ENCODE data around the gene EDRF1.

The EDRF1 gene

DNA sequence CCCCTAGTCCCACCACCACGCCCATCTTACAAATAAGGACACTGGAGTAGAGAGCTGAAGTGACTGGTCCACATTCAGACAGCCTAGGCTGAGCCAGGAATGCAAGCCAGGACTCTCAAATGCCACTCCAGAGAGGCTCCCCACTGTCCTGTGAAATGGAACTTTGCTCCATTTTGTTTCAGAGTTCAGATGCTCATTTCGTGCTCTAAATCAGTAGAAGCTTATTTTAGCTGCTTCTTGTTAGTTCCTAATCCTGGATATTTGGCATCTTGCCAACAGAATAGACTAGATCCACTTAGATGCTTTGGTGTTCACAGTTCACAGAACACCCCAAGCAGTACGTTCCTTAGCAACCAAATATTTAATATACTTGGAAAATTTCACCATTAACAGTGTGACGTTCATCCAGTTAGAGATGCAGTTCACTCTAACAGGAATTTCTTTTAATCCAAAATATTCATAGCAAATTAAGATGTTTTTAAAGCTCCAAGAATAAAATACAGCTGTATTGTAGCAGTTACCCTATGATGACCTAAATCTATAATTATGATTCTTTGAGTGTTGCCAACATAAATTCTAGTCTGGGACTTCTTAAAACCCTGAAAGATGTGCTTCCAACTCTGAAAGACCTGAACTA, 48.8 kb downstream of the EDRF1 start:
- DNase-seq, result no peak

DNA sequence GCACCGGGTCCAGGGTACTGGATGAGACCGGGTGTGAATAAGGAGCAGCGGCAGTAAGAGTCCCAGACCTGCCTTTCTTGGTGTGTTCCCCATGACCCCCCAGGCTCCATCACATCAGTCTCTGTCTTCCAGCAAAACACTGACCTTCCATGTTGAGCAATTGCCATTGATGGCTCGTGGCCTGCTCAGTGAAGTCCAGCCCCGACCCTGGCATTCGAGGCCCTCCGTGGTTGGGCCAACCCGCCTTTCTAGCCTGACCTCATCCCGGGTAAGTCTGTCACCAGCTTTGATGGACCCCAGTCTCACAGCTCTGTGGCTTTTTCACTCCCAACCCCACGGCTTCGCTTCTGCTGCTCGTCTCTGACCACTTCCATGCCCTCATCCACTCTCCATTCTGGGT, 49.7 kb downstream of the EDRF1 start:
- DNase-seq, result no peak

DNA sequence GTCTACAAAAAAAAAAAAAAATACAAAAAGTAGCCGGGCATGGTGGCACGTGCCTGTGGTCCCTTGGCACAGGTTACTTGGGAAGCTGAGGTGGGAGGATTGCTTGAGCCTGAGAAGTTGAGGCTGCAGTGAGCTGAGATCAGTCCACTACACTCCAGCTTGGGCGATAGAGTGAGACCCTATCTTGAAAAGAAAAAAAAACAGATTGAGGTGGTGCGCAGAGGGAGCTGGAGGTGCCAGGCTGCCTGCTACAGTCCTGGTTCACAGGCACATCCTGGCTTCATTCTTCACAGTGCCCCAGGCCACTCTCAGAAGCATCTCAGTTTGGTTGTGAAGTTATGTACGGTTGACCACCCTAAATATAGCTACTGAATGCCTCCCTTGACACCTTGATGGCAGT, 51.3 kb downstream of the EDRF1 start:
- DNase-seq, result no peak

DNA sequence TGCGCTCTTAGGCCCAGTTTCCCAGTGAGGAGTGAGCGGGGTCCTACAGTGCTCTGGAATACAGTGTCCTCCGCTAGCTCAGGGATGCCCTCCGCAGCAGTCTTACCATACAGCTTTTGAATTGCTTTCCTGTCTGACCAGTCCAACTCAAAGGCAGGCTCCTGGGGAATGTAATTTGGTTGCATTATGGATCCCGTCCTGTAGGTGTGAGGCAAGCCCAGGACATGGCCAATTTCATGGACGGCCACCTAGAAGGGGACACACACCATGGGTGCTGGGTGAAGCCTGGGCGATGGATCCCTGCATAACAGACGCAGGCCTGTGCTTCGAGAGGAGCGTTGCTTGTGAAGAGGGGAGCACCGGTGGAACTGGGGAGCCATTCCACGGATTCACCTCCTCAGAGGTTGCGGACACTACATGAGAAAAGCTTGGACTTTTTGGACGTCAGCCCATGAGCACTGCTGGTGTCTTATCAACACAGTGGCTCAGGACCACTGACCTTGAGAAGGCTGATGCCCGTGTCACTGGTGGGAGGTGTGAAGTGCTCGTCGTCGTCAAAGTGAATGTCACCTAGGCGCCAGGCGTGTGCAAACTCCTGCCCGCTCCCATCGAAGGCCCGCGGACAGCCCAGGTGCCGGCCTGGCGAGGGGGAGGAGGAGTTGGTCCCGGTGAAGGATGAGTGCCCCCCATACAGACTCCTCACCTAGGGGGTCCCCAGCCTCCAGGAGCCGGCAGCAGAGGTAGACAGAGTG, 52.8 kb downstream of the EDRF1 start:
- DNase-seq, result no peak

DNA sequence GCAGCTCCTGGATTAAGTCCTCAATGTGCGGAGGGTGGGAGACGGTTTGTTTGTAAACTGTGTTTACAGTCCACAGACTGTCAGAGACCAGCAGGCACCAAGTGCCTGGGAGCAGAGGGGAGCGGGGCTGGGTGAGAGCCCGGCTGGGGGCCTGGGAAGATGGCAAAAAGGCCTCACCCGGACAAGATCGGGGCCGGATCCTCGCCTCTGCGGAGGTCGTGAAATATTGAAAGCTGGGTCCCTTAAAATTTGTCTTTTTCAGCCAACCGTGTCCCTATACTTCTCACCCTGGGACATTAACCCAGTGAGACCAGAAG, 53.3 kb downstream of the EDRF1 start:
- no peak for DNase-seq

DNA sequence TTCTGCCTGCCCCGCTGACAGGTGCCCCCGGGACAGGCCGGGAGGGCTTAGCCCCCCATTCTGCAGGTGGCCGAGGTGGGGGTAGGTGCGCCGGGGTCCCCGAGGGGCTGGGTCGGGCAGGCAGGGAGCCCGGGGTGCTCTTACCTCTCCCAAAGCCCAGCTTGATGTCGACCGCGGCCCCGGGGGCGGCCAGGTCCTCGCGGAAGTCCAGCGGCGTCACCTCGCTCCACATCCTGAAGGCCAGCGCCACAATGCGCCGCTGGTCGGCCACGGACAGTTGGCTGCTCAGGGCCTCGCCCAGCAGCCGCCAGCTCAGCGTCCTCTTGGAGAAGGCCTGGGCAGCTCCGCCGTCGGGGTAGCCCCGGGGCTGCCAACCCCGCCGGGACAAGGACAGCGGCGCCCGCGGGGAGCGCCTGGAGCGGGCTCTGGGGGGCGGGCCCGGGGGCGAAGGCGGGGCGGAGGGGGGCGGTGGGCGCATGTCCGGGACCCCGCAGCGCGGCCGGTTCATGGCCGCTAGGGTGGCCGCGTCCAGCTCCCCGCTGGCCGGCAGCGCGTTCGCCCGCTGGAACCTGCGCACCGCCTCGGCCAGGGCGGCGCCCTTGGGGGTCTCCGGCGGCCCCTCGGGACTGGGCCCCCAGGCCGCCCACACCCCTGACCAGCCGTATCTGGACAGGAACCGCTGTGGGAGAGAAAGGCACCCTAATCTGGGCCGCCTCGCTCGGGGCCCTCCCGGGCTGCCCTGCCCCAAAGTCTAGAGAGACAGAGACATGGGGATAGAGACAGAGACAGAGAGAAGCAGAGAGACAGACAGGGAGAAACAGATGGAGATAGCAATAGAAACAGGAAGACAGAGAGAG, 54.4 kb downstream of the EDRF1 start:
- DNase-seq, result no peak

DNA sequence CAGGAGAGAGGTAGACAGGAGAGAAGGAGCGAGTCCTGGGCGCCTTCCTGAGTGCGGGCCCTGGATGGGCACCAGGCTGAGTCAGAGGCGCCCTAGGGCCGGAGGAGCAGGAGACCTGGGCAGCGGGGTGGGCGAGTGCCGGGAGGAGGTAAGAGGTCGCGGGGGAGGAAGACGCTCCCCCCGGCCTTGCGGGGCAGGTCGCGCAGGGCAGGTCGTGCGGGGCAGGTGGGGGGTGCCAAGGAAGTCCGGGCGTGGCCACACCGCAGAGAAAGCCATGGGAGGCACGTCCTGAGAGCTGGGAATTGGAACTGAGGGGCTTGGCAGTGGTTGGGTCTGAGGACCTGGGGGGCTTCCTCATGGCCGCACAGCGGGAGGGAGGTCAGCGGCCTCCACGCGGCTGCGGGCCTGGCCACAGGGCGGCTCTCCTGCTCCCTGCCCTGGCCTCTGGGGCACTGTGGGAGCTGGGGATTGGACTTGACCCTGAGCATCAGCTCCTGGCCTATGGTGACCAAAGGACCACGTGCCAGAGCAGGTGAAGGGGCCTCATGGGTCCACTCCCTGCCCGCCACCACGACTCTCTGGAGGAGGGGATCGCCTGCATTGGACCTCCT, 55.2 kb downstream of the EDRF1 start:
- no peak for DNase-seq

DNA sequence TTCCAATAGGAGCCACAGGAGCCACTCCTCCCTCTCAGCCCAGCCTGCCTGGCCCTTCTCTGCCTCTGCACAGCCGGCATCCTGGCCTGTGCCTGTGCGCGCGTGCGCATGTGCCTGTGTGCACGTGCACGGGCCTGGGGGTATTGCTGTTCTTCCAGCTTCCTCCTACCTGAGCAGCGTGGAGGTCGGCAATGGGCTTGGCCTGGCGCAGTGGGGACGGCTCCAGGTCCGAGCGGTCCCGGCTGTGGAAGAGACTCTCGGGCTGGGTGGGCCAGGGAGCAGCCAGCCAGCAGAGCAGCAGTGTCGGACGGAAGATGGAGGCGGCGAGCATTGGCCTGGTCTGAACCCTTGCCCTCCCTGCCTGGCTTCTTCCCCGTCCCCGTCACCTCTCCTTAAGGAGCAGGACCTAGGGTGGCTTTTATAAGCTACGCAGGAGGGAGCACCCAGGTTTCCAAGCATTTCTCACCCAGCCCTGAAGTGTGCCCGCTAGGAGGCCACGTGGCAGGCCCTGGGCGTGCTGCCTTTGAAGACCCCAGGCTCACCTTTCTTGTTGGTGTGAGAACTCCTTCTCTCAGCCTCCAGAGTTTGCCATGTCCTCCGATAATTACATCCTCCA, 56.1 kb downstream of the EDRF1 start, which contains the start of gene MMP21:
Gene MMP21, minus strand, starts transcription at position 331 of the 616 bp plus-strand sequence. Its CDS starts 0 bp downstream, at position 331.
- no peak for DNase-seq

DNA sequence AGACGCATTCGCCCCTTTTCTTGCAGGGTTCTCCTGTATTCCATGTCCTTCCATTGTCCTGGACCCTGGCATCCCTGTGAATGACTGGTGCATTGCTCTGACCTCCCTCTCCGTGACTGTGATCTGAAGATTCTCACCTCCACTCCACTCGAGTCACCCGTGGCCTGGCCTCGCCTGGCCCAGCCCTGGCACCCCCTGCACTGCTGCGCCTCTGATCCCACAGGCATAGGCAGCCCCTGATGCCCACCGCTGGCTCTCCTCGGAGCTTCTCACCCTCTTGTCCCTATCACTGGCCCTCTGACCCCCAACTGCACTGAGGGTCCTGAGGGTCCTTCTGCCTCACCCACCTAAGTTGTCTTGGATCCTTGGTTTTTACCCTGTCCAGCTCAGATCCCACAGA, 58.3 kb downstream of the EDRF1 start:
- DNase-seq, result no peak

DNA sequence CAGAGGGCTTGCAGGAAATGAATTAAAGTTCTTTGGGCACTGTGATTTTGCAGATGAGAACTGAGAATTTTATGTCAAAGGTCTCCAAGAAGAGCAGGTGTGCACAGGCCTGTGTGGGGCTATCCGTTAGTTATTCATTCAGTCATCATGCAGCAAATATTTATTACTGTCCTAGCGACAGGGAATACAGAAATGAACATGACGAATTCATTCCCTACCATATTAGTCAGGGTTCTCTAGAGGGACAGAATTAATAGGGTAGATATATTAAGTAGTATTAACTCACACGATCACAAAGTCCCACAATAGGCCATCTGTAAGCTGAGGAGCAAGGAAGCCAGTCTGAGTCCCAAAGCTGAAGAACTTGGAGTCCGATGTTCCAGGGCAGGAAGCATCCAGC, 59.0 kb downstream of the EDRF1 start:
- DNase-seq, result no peak

DNA sequence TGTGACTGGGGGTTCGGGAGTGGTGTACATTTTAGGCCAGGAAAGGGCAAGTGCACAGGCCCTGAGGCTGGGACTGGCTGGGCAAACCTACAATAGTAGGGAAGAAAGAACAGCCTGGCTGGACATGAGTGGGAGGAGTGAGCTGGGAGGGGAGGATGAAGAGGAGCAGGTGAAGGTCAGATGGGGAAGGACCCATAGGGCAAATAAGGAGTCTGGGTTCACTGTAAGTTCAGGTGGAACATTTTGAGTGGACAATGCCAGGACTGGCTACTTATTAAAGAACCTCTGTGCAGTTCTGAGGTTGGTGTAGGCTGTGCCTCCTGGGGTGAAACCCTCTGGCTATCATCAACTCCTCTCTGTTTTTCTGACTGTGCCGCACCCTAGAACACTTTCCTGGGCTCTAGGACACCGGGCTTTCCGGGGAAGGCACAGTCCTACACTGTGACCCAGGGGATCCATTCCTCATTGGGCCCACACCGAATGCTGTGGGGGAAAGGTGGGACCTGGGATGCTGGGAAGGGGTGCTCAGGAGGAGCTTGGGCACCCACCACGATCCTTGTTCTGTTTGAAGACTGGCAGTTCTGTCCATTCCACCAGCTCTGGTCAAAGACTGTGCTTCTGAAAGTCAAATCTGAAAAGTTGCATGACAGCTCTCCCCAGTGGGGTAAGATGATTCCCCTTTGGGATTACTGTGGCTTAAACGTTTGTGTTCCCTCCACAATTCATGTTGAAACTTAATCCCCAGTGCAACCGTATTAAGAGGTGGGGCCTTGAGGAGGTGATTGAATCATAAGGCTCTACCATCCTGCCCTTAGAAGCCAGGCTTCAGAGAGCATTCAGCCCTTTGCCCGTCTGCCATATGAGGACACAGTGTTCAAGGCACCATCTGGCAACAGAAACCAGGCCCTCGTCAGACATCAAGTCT, 60.2 kb downstream of the EDRF1 start:
- DNase-seq, result no peak

DNA sequence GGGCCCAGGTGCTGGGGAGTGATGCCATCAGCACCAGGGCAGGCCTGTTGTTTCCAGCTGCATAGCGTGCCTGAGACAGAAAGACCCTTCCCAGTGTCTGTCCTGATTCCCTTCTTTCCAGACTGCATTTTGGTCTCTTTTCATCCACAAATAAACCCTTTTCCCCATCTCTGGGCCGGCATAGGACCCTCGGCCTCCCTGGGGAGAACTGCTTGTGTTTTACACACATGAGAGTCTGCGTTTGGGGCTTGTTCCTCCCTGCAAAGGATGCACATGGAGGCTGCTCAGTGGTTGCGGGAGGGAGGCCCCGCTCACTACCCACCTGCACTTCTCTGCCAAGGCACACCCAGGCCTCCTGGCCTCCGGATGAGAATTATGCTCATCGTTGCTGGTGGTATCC, 61.9 kb downstream of the EDRF1 start:
- no peak for DNase-seq

DNA sequence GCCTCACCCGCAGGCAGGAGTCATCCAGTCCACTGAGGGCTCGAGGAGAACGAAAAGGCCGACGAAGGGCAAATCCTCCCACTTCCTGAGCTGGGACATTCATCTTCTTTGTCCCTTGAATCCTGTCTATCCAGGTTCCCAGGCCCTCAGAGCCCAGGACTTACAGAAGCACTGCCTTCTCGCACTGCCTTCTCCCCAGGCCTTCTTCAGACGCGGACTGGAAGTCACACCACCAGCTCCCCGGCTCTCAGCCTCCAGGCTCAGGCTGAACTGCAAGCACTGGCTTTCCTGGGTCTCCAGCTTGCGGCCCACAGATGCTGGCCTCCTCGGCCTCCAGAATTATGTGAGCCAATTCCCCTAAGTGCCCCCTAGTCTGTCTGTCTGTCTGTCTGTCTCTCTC, 62.5 kb downstream of the EDRF1 start:
- DNase-seq, result no peak

DNA sequence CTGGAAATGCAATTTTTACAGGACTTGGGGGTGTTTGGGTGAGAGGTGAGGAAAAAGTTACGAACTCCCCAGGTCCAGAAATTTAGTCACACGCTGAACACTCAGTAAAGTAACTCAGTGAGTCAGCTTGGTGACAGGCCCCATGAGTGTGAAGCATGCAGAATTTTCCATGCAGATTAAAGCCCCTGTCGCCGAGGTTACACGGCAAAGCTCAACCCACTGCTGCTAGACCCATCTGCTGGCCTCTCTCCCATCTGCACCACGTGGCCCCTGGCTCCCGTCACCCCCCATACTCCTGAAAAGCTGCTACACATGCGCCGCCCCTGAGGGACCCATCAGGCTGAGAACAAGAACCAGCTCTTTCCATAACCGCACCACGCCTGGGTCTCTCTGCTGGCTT, 63.1 kb downstream of the EDRF1 start:
- DNase-seq, result no peak

DNA sequence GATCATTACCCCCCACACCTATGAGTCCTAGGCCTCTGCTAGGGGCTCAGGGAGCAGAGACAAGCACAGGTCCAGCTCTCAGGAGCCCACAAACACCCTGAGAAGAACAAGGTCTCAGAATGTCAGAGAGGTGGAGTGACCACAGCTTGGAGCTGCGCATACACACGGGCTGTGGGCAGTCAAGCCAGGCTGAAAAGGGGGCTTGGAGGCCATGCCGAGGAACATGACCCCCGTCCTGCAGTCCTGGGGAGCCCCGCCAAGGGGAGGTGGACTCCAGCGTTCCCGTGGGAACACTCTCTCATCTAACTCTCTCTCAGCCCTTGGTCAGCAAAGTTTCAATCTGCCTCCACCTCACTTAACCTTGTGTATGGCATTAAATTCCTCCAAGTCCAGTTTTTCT, 63.9 kb downstream of the EDRF1 start:
- DNase-seq, result no peak

DNA sequence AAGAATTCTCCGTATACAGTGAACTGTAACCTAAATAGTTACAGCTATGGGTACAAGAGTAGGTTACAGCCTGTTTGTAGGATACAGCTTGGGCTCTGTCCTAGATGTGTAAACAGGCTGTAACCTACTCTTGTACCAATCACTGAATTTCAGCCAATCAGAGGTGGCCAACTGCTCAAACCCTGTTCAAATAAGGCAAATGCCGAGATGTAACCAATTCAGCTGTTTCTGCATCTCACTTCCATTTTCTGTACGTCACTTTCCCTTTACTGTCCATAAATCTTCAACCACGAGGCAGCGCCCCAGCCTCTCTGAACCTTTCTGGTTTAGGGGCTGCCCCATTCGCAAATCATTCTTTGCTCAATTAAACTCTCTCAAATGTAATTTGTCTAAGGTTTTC, 64.4 kb downstream of the EDRF1 start:
- DNase-seq, result no peak

DNA sequence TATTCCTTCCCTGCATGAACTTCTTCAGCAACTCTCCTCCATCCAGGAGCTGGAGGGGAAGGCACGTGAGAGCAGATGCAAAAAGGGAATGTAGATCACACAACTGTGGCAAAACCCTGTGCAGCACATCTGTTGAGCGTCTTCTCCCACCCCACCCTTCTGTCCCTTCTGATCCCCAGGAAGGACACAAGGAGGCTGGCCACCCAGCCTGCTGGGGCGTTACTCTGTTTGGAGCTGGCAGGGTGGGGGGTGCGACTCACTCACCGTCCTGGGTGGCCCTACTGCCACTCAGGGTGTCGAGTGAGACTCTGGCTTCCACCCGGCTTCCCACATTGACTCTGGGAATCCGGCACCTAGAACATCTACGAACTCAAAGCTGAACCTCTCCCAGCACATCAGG, 66.3 kb downstream of the EDRF1 start:
- no peak for DNase-seq

DNA sequence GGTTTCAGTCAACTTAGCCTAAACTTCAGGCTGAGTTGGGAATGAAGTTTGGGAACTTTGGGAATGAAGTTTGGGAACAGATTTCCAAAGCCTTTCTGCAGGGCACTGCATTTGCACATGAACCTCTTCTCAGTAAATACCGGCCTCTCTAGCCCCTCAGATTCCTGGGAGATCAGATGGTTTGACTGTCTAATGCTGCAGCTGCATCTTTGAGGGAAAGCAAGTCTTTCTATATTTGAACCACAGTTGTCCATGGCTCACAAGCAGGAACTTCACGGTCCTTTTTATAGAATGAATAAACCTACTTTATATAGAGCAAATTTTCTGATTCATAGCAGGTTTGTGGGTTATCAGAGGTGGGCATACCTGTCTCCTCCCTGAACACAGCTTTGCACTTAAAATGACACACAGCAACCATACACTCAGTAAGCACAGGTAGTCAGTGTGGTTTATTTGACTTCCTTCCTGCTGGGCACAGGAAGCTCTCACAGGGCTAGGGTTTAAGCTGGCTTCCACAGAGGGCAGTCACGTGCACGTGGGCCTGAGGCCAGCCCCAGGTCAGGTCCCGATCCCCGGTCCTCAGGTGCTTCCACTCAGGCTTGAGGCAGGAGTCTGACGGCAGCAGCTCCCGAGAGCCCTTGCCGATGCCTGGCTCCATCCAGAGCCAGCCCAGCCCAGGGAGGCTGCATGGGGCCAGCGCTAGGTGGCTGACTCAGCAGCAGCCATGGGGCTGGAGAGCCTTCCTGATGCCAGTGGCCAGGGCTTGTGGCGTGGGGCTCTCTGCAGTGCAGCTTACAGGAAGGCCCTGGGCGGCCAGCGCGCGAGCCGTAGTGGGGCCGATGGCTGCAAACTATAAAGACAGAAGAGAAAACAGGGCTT, 68.9 kb downstream of the EDRF1 start:
- DNase-seq, result no peak

DNA sequence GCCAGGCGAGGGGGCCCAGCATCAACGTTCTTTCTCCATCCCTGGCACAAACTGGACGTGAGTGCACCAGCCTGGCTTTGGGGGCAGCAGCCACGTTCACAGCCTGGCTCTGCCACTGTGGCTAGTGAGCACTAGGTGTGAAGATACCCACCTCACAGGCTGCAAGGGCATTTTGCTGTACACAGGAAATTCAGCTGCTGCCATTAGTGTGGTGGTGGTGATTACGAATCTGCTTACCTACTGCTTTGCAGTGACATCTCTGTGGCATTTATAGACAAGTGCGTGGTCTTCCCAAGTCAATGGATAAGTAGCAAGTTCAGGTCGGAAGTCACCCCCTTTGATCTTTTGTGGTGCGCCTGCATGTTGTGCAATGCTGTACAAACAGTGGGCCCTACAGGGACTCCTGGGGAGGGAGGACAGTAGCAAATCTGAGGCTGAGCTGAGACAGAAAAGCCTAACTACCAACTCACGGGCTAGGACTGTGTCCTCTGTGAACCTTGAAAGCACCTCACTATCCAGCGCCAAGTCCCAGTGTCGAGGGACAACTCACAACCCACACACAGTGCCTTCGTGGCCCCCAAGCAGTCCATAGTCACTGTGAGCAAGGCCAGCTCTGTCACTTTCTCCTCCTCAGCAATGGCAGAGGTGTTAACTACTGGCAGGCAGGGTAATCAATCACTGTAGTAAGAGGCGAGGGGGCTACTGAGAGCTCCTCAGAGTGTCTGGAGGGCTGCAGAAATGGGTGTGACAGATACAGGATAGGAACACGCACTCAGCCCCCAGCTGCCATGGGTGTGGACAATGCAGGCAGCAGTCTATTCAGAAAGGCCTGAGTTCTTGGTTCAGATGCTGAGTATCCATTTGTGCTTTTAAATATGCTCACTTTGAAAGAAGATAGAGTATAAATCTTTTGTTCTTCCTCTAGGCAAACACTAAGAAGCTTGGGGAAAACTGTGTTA, 73.1 kb downstream of the EDRF1 start:
- DNase-seq, result no peak

DNA sequence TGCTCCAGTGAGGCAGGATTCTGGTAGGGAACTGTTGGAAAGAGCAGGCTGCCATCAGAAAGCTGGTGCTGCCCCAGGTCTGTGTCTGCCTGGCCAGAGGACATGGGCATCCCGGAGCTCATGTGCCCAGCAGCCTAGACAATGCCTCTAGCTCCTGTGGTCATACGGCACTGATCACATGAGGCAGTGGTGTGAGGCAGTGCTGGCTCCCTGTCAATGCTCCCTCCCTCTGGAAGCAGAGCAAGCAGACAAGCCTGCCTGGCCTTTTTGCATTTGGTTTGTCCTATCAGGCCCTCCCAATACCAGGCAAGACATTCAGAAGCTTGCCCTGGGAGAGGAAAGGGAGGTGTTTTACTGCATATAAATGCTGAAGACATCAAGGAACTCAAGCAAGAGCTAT, 75.6 kb downstream of the EDRF1 start:
- DNase-seq, result no peak

All from CD4-positive, alpha-beta T cell treated with Interleukin-17A for 4 hours (primary cell).